Activated CD4-positive, alpha-beta T cell treated with anti-CD3 and anti-CD28 coated beads for 36 hours (primary cell): ENCODE results near the gene SAXO1. TPM values are rescaled to one million over a fixed set of nuclear protein-coding genes. Genes with fewer than 3 reads are reported as not detected.

Experiments
- ATAC-seq: fragments of 200-7000 bp; cut with Tn5 transposase; one replicate; pipeline ENCODE4 v1.10.0; 2021; ENCODE audit warnings: mild to moderate bottlenecking, moderate library complexity
- CTCF ChIA-PET: fragments of 350-600 bp; sonication (Branson Sonifier 250); formaldehyde crosslinking; loops from one replicate; lab custom pipeline; 2021; ENCODE audit warnings: antibody characterized with exemption; lab: Charles Lee
- POLR2A ChIA-PET: fragments of 350-600 bp; sonication (Branson Sonifier 250); formaldehyde crosslinking; loops from one replicate; lab custom pipeline; 2021; ENCODE audit warnings: antibody characterized with exemption, inconsistent platforms; lab: Charles Lee
- DNase-seq: peaks from one replicate; pipeline ENCODE4 v3.0.0-alpha.2; 2020
- H3K27ac Mint-ChIP-seq: one replicate; pipeline ENCODE4 v1.8.0; 2021; ENCODE audit warnings: mixed read lengths
- H3K27me3 Mint-ChIP-seq: one replicate; pipeline ENCODE4 v1.8.0; 2021; ENCODE audit warnings: mixed read lengths
- H3K36me3 Mint-ChIP-seq: one replicate; pipeline ENCODE4 v1.8.0; 2021; ENCODE audit warnings: low read depth, mixed read lengths
- H3K4me1 Mint-ChIP-seq: one replicate; pipeline ENCODE4 v1.8.0; 2021; ENCODE audit warnings: mixed read lengths
- H3K4me3 Mint-ChIP-seq: one replicate; pipeline ENCODE4 v1.8.0; 2021; ENCODE audit warnings: mild to moderate bottlenecking, moderate library complexity, mixed read lengths
- H3K9me3 Mint-ChIP-seq: one replicate; pipeline ENCODE4 v1.8.0; 2021; ENCODE audit warnings: low read depth, mixed read lengths
- intact Hi-C, 2 experiments: fragments of 100-400 bp; cut with DNase I in 1 of 2; cut with micrococcal nuclease in 1 of 2; formaldehyde crosslinking; loops; one replicate each; pipeline versions ENCODE4 v1.14.2 to v1.15.1; 2022 to 2024; cut with DNase I, micrococcal nuclease
- total RNA-seq, 2 experiments: library from RNA; stranded (reverse); gene quantifications; one replicate each; pipeline ENCODE4 v1.2.3, GENCODE V29; 2021

The SAXO1 gene
- total RNA-seq, 2 experiments from 2014 or later, result 0.11 TPM; not detected in 1

GRCh38 chr9:18981476-18982261 is 51.3 kb downstream of the SAXO1 start:
- H3K4me1 Mint-ChIP-seq, result peaks cover 7% of the 10 kb centered on the region
- intact Hi-C loops, result no loop called here

GRCh38 chr9:18980189-18980588 is 52.8 kb downstream of the SAXO1 start:
- intact Hi-C loops, result no loop called here
- DNase-seq, result no peak
- H3K4me1 Mint-ChIP-seq, result peaks cover 10% of the 10 kb centered on the region
- no peaks in the 10 kb centered on the region for H3K9me3 Mint-ChIP-seq
- CTCF ChIA-PET, result interaction anchor here (0.6 kb wide), 1 partner anchor 1501 kb away, joined by 3 read pairs; no protein-coding TSS in a partner anchor
- no peak overlapping the region for H3K4me3 Mint-ChIP-seq
- no peaks in the 10 kb centered on the region for H3K27me3 Mint-ChIP-seq
- ATAC-seq, result no peak
- no peaks in the 10 kb centered on the region for H3K36me3 Mint-ChIP-seq
- no peak overlapping the region for H3K27ac Mint-ChIP-seq
- POLR2A ChIA-PET, result no interaction called here

More at GRCh38 chr9:18981476-18982261, 51.3 kb downstream of the SAXO1 start:
- no peaks in the 10 kb centered on the region for H3K36me3 Mint-ChIP-seq
- POLR2A ChIA-PET, result no interaction called here
- DNase-seq (no peak), ATAC-seq (no peak)
- no peak overlapping the region for H3K4me3 Mint-ChIP-seq
- CTCF ChIA-PET, result interaction anchor here (0.5 kb wide), 1 partner anchor 11 kb away, joined by 3 read pairs; no protein-coding TSS in a partner anchor
- H3K9me3 Mint-ChIP-seq, result no peaks in the 10 kb centered on the region
- H3K27ac Mint-ChIP-seq, result no peak overlapping the region
- no peaks in the 10 kb centered on the region for H3K27me3 Mint-ChIP-seq

GRCh38 chr9:18979367-18979766 is 53.6 kb downstream of the SAXO1 start:
- Mint-ChIP-seq H3K27me3 (peaks cover 2% of the 10 kb centered on the region), H3K4me3 (no peak overlapping the region), H3K9me3 (no peaks in the 10 kb centered on the region), H3K36me3 (no peaks in the 10 kb centered on the region), H3K27ac (no peak overlapping the region), H3K4me1 (peaks cover 8% of the 10 kb centered on the region)
- ChIA-PET CTCF (interaction anchor here (0.6 kb wide), 1 partner anchor 1502 kb away, joined by 3 read pairs; no protein-coding TSS in a partner anchor), POLR2A (no interaction called here)
- DNase-seq (no peak), ATAC-seq (no peak)
- intact Hi-C loops, result no loop called here

GRCh38 chr9:18978188-18978587 is 54.8 kb downstream of the SAXO1 start:
- ATAC-seq (no peak), DNase-seq (no peak)
- POLR2A ChIA-PET, result no interaction called here
- no peak overlapping the region for H3K4me3 Mint-ChIP-seq
- H3K9me3 Mint-ChIP-seq, result no peaks in the 10 kb centered on the region
- intact Hi-C loops, result no loop called here
- CTCF ChIA-PET, result interaction anchor here (1.3 to 1.7 kb wide), 2 partner anchors 9 to 50 kb away, joined by 4 to 6 read pairs; no protein-coding TSS in a partner anchor
- H3K36me3 Mint-ChIP-seq, result no peaks in the 10 kb centered on the region
- no peak overlapping the region for H3K27ac Mint-ChIP-seq
- peaks cover 6% of the 10 kb centered on the region for H3K4me1 Mint-ChIP-seq
- peaks cover 2% of the 10 kb centered on the region for H3K27me3 Mint-ChIP-seq

- no peaks in the 10 kb centered on the region for H3K36me3 Mint-ChIP-seq
- DNase-seq, result no peak
- ATAC-seq, result no peak
- H3K4me3 Mint-ChIP-seq, result no peak overlapping the region
- intact Hi-C loops, result no loop called here
- CTCF ChIA-PET, result interaction anchor here (0.6 to 1.7 kb wide), 3 partner anchors 52 to 210 kb away, joined by 3 to 6 read pairs (median 4); no protein-coding TSS in a partner anchor
- peaks cover 6% of the 10 kb centered on the region for H3K4me1 Mint-ChIP-seq
- H3K9me3 Mint-ChIP-seq, result no peaks in the 10 kb centered on the region
- POLR2A ChIA-PET, result no interaction called here
- H3K27me3 Mint-ChIP-seq, result peaks cover 4% of the 10 kb centered on the region
- H3K27ac Mint-ChIP-seq, result no peak overlapping the region
Measured at GRCh38 chr9:18976709-18977531, 56.1 kb downstream of the SAXO1 start.

GRCh38 chr9:18976221-18976708 is 56.7 kb downstream of the SAXO1 start:
- POLR2A ChIA-PET, result no interaction called here
- peaks cover 6% of the 10 kb centered on the region for H3K4me1 Mint-ChIP-seq

GRCh38 chr9:18973348-18973747 is 59.7 kb downstream of the SAXO1 start:
- Mint-ChIP-seq H3K4me1 (peaks cover 6% of the 10 kb centered on the region), H3K36me3 (no peaks in the 10 kb centered on the region), H3K4me3 (no peak overlapping the region), H3K27ac (no peak overlapping the region), H3K27me3 (peaks cover 8% of the 10 kb centered on the region), H3K9me3 (no peaks in the 10 kb centered on the region)
- ATAC-seq (no peak), DNase-seq (no peak)
- CTCF ChIA-PET, result interaction anchor here (0.6 to 0.8 kb wide), 4 partner anchors 11 to 1178 kb away, joined by 3 read pairs; partner anchors contain the start of gene RRAGA
- intact Hi-C loops, result no loop called here
- POLR2A ChIA-PET, result no interaction called here

More at GRCh38 chr9:18976221-18976708, 56.7 kb downstream of the SAXO1 start:
- H3K9me3 Mint-ChIP-seq, result no peaks in the 10 kb centered on the region
- H3K36me3 Mint-ChIP-seq, result no peaks in the 10 kb centered on the region
- no peak for DNase-seq
- CTCF ChIA-PET, result interaction anchor here (1.2 kb wide), 1 partner anchor 105 kb away, joined by 3 read pairs; no protein-coding TSS in a partner anchor
- H3K4me3 Mint-ChIP-seq, result no peak overlapping the region
- no peak overlapping the region for H3K27ac Mint-ChIP-seq
- H3K27me3 Mint-ChIP-seq, result peaks cover 6% of the 10 kb centered on the region
- no peak for ATAC-seq
- intact Hi-C loops, result no loop called here

- no peak overlapping the region for H3K4me3 Mint-ChIP-seq
- no peaks in the 10 kb centered on the region for H3K9me3 Mint-ChIP-seq
- no peak for DNase-seq
- ChIA-PET POLR2A (no interaction called here), CTCF (interaction anchor here (0.7 kb wide), 1 partner anchor 77 kb away, joined by 3 read pairs; the partner anchor contains the start of gene RRAGA)
- H3K4me1 Mint-ChIP-seq, result peaks cover 6% of the 10 kb centered on the region
- ATAC-seq, result no peak
- no peak overlapping the region for H3K27ac Mint-ChIP-seq
- intact Hi-C loops, result no loop called here
- peaks cover 8% of the 10 kb centered on the region for H3K27me3 Mint-ChIP-seq
- no peaks in the 10 kb centered on the region for H3K36me3 Mint-ChIP-seq
Measured at GRCh38 chr9:18972675-18973074, 60.3 kb downstream of the SAXO1 start.

GRCh38 chr9:18971909-18972308 is 61.1 kb downstream of the SAXO1 start:
- no peak for ATAC-seq
- Mint-ChIP-seq H3K36me3 (no peaks in the 10 kb centered on the region), H3K4me3 (no peak overlapping the region), H3K9me3 (no peaks in the 10 kb centered on the region), H3K4me1 (peaks cover 6% of the 10 kb centered on the region), H3K27me3 (peaks cover 8% of the 10 kb centered on the region), H3K27ac (no peak overlapping the region)
- ChIA-PET POLR2A (no interaction called here), CTCF (no interaction called here)
- DNase-seq, result no peak
- intact Hi-C loops, result no loop called here

- DNase-seq (no peak), ATAC-seq (no peak)
- Mint-ChIP-seq H3K27me3 (peaks cover 12% of the 10 kb centered on the region), H3K9me3 (peaks cover 1% of the 10 kb centered on the region), H3K27ac (no peak overlapping the region), H3K36me3 (no peaks in the 10 kb centered on the region), H3K4me1 (peaks cover 3% of the 10 kb centered on the region), H3K4me3 (no peak overlapping the region)
- intact Hi-C loops, result no loop called here
- POLR2A ChIA-PET, result no interaction called here
- CTCF ChIA-PET, result interaction anchor here (0.8 to 1.2 kb wide), 2 partner anchors 11 to 57 kb away, joined by 3 read pairs; no protein-coding TSS in a partner anchor
Measured at GRCh38 chr9:18971404-18971803, 61.6 kb downstream of the SAXO1 start.

- ATAC-seq (no peak), DNase-seq (no peak)
- Mint-ChIP-seq H3K9me3 (peaks cover 7% of the 10 kb centered on the region), H3K27ac (no peak overlapping the region), H3K27me3 (peaks cover 13% of the 10 kb centered on the region), H3K36me3 (no peaks in the 10 kb centered on the region), H3K4me1 (no peaks in the 10 kb centered on the region), H3K4me3 (no peak overlapping the region)
- ChIA-PET CTCF (interaction anchor here (1.2 to 1.3 kb wide), 2 partner anchors 14 to 58 kb away, joined by 3 to 4 read pairs; no protein-coding TSS in a partner anchor), POLR2A (no interaction called here)
- intact Hi-C loops, result no loop called here
Measured at GRCh38 chr9:18970393-18970792, 62.6 kb downstream of the SAXO1 start.
